Cardiac muscle cell (in vitro differentiated cells and primary cell): Measurements from ENCODE around the gene ROCK2. TPM values are rescaled to one million over a fixed set of nuclear protein-coding genes. Genes with fewer than 3 reads are reported as not detected.

Source experiments
- DNase-seq, 2 donors: peaks; one replicate each; pipeline versions ENCODE4 v3.0.0 to v3.0.0-alpha.2; 2010 to 2017; ENCODE audit warnings: low read depth in 1 of 2, low spot score in 1 of 2
- H3K27ac ChIP-seq: fragments of 200-600 bp; sonication (generic); 2 replicates; pipeline ENCODE4 v1.5.1; 2016
- H3K27me3 ChIP-seq: fragments of 200-600 bp; sonication (generic); 2 replicates; pipeline ENCODE4 v1.6.0; 2016; ENCODE audit warnings: control low read depth
- H3K36me3 ChIP-seq: fragments of 200-600 bp; sonication (generic); 2 replicates; pipeline ENCODE4 v1.5.1; 2016; ENCODE audit warnings: control low read depth
- H3K4me1 ChIP-seq: fragments of 200-600 bp; sonication (generic); 2 replicates; pipeline ENCODE4 v1.8.1; 2017; ENCODE audit warnings: low read depth, mild to moderate bottlenecking, mixed run types
- H3K4me3 ChIP-seq: fragments of 200-600 bp; sonication (generic); 2 replicates; pipeline ENCODE4 v1.5.1; 2016; ENCODE audit warnings: mild to moderate bottlenecking
- H3K9me3 ChIP-seq: fragments of 200-600 bp; sonication (generic); 2 replicates; pipeline ENCODE4 v1.5.1; 2017; ENCODE audit warnings: low read depth, mild to moderate bottlenecking, control low read depth
- polyA plus RNA-seq: library from polyadenylated mRNA; unstranded; fragments of >200 nt; fragmentation: Nextera tagmentation; extraction: Ambion mirVana; gene quantifications from 2 replicates; pipeline ENCODE4 v1.2.1, GENCODE V29; 2016
- total RNA-seq: library from RNA; depleted of rRNA; stranded (reverse); fragments of >200 nt; gene quantifications from 2 replicates; pipeline ENCODE4 v1.2.3, GENCODE V29; 2016
- TF ChIP-seq, protein P1 (sequence below): IDR thresholded peaks from 2 replicates; pipeline ENCODE4 v1.5.1; 2012; ENCODE audit warnings: low read depth, mild to moderate bottlenecking, low read length

Gene ROCK2
- total and polyA plus RNA-seq, 2 experiments from 2014 or later, result 18.9 to 31.7 TPM

GRCh38 chr2:11352781-11353537 lies 8.5 kb upstream of the ROCK2 start:
- no peaks in the 10 kb centered on the region for H3K27me3 ChIP-seq
- H3K9me3 ChIP-seq, result no peaks in the 10 kb centered on the region
- no peaks in the 10 kb centered on the region for H3K36me3 ChIP-seq
- H3K4me3 ChIP-seq, result no peak overlapping the region
- no peak overlapping the region for H3K27ac ChIP-seq
- TF ChIP-seq, protein P1, sequence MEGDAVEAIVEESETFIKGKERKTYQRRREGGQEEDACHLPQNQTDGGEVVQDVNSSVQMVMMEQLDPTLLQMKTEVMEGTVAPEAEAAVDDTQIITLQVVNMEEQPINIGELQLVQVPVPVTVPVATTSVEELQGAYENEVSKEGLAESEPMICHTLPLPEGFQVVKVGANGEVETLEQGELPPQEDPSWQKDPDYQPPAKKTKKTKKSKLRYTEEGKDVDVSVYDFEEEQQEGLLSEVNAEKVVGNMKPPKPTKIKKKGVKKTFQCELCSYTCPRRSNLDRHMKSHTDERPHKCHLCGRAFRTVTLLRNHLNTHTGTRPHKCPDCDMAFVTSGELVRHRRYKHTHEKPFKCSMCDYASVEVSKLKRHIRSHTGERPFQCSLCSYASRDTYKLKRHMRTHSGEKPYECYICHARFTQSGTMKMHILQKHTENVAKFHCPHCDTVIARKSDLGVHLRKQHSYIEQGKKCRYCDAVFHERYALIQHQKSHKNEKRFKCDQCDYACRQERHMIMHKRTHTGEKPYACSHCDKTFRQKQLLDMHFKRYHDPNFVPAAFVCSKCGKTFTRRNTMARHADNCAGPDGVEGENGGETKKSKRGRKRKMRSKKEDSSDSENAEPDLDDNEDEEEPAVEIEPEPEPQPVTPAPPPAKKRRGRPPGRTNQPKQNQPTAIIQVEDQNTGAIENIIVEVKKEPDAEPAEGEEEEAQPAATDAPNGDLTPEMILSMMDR, result no peak
- DNase-seq, result no peak
- H3K4me1 ChIP-seq, result peaks cover 22% of the 10 kb centered on the region

DNA sequence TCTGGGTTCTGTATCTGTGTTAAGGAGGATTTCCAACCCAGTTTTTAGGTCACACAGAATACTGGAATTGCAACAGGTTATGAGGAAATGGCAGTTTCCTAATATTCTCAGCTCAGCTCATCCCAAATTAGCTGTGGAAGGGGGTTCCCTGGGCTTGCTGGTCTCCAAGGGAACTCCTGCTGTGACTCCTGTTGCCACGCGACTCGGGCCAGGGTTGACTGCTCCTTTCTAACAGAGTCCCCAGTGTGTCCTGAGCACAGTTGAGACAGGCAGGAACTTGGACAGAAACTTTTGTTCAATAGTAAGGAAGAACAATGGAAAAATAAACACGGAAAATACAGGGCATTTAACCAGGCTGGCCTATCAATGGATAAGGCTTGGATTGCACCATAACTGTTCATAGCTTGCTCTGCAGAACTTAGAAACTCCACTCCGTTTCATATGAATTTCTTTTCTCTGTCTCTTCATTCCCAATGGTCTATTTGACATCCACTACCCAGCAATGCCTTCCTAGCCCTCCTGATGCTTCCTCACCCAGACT lies 3.8 kb upstream of the ROCK2 start:
- no peaks in the 10 kb centered on the region for H3K9me3 ChIP-seq
- TF ChIP-seq, protein P1, result no peak
- peaks cover 7% of the 10 kb centered on the region for H3K4me1 ChIP-seq
- H3K27ac ChIP-seq, result no peak overlapping the region
- H3K36me3 ChIP-seq, result no peaks in the 10 kb centered on the region
- no peak overlapping the region for H3K4me3 ChIP-seq
- no peaks in the 10 kb centered on the region for H3K27me3 ChIP-seq
- no peak for DNase-seq

- H3K27me3 ChIP-seq, result no peaks in the 10 kb centered on the region
- TF ChIP-seq, protein P1, result no peak
- H3K36me3 ChIP-seq, result no peaks in the 10 kb centered on the region
Observed at GRCh38 chr2:11347403-11347959, 3.0 kb upstream of the ROCK2 start.

DNA sequence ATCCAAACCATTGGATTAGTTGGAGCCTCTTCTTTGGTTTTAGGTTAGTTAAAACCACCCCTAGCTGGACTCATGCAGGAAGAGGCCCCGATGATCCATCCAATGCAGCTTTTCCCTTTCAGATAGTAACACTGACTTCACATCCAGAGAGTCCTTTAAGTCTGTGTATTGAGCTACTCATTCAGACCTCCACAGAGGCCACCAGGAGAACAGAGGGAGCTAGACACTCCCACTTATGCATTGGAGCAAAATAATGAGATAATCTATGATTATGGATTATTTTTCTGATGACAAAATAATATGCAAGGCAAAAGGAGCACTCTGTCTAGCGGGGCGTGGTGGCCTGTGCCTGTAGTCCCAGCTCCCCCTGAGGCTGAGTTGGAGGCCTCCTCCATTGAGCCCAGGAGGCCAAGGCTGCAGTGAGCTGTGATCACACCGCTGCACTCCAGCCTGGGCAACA lies 1.6 kb upstream of the ROCK2 start:
- peak in 1 of 2 donors; percentile 20 for DNase-seq
- no peak overlapping the region for H3K4me3 ChIP-seq
- TF ChIP-seq, protein P1, result no peak
- no peaks in the 10 kb centered on the region for H3K36me3 ChIP-seq
- no peaks in the 10 kb centered on the region for H3K9me3 ChIP-seq
- peaks cover 15% of the 10 kb centered on the region for H3K4me1 ChIP-seq
- peak overlapping the region; percentile 8 for H3K27ac ChIP-seq
- no peaks in the 10 kb centered on the region for H3K27me3 ChIP-seq

More at GRCh38 chr2:11347403-11347959, 3.0 kb upstream of the ROCK2 start:
- H3K4me3 ChIP-seq, result no peak overlapping the region
- no peaks in the 10 kb centered on the region for H3K9me3 ChIP-seq
- no peak overlapping the region for H3K27ac ChIP-seq
- no peak for DNase-seq
- H3K4me1 ChIP-seq, result peaks cover 7% of the 10 kb centered on the region

DNA sequence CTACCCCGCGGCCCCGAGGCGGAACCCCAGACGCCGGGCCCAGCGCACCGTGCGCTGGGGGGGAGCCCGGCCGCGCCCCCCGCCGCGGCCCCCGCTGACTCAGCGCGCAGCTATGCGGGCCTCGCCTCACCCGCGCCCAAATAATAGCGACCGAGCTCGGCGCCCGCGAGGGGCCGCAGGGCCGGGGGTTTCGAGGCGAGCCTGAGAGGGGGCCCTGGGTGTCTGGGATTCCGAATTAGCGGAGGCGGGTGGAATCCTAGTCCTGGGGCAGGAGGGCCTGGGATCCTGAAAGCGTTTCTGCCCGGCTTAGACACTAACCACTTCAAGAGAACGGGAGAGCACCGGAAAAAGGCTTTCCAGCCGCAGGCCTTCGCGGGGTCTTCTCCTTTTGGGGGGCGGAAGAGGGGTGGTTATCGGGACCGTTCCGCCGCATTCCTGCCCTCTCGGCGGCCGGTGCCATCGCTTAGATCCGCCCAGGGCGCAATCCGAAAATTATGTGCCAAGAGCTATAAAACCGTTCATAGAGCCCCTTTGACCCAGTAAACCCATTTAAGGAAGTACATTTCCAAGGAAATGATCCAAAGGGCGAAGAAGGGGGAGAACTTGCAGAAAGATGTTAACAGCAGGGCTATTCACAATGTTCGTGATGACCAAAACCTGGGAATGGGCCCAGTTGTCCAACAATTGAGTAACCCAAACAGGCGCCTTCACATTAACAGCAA lies 681 bp upstream of the ROCK2 start:
- Histone ChIP-seq H3K36me3 (no peaks in the 10 kb centered on the region), H3K4me3 (peak overlapping the region; percentile 98), H3K27me3 (no peaks in the 10 kb centered on the region), H3K9me3 (no peaks in the 10 kb centered on the region), H3K27ac (peak overlapping the region; percentile 100), H3K4me1 (peaks cover 24% of the 10 kb centered on the region)
- peak in 1 of 2 donors; percentile 93 for DNase-seq
- TF ChIP-seq, protein P1, result no peak
